Smooth muscle cell (in vitro differentiated cells): ENCODE measurements around the gene TPP1. TPM values are rescaled to one million over a fixed set of nuclear protein-coding genes. Genes with fewer than 3 reads are reported as not detected.

Experiments
- DNase-seq: peaks from one replicate; lab custom pipeline; 2025; ENCODE audit not compliant: unreplicated experiment; lab: John Stamatoyannopoulos, UW
- H2AFZ ChIP-seq: fragments of 200-600 bp; sonication (generic); 2 replicates; pipeline ENCODE4 v1.6.0; 2016; ENCODE audit warnings: antibody characterized with exemption, low read depth, mild to moderate bottlenecking
- H3F3A ChIP-seq: fragments of 200-600 bp; sonication (generic); 2 replicates; pipeline ENCODE4 v1.6.0; 2017; ENCODE audit warnings: antibody characterized with exemption, low read depth
- H3K27ac ChIP-seq: fragments of 200-600 bp; sonication (generic); 2 replicates; pipeline ENCODE4 v1.5.1; 2016; ENCODE audit warnings: low read depth, mild to moderate bottlenecking
- H3K27me3 ChIP-seq: fragments of 200-600 bp; sonication (generic); 2 replicates; pipeline ENCODE4 v1.6.1; 2016; ENCODE audit warnings: low read depth, mild to moderate bottlenecking
- H3K36me3 ChIP-seq: fragments of 200-600 bp; sonication (generic); 2 replicates; pipeline ENCODE4 v1.5.1; 2016; ENCODE audit warnings: low read depth
- H3K4me1 ChIP-seq: fragments of 200-600 bp; sonication (generic); 2 replicates; pipeline ENCODE4 v1.5.1; 2016; ENCODE audit warnings: low read depth
- H3K4me2 ChIP-seq: fragments of 200-600 bp; sonication (generic); 2 replicates; pipeline ENCODE4 v1.6.0; 2016; ENCODE audit warnings: mild to moderate bottlenecking
- H3K4me3 ChIP-seq: fragments of 200-600 bp; sonication (generic); 2 replicates; pipeline ENCODE4 v1.5.1; 2016; ENCODE audit warnings: mild to moderate bottlenecking
- H3K79me2 ChIP-seq: fragments of 200-600 bp; sonication (generic); 2 replicates; pipeline ENCODE4 v1.6.0; 2016; ENCODE audit warnings: low read depth, mild to moderate bottlenecking
- H3K9ac ChIP-seq: fragments of 200-600 bp; sonication (generic); 2 replicates; pipeline ENCODE4 v1.6.0; 2016; ENCODE audit warnings: low read depth
- H3K9me3 ChIP-seq: fragments of 200-600 bp; sonication (generic); replicated peaks from 2 replicates; pipeline ENCODE4 v1.5.1; 2016; ENCODE audit warnings: low read depth
- H4K20me1 ChIP-seq: fragments of 200-600 bp; sonication (generic); 2 replicates; pipeline ENCODE4 v1.6.0; 2016; ENCODE audit warnings: low read depth
- WGBS: methylation state at CpG from one replicate; pipeline ENCODE4 v1.1.7; 2016; ENCODE audit warnings: low lambda C conversion rate; 5-methylcytosine and 5-hydroxymethylcytosine counted together
- polyA plus RNA-seq: library from polyadenylated mRNA; unstranded; fragments of >200 nt; fragmentation: Nextera tagmentation; extraction: Ambion mirVana; gene quantifications from 2 replicates; pipeline ENCODE4 v1.2.1, GENCODE V29; 2016
- total RNA-seq: library from RNA; depleted of rRNA; stranded (reverse); fragments of >200 nt; gene quantifications from 2 replicates; pipeline ENCODE4 v1.2.3, GENCODE V29; 2014
- TF ChIP-seq, protein P1 (sequence below): fragments of 200-600 bp; sonication (generic); IDR thresholded peaks from 2 replicates; pipeline ENCODE4 v1.5.1; 2017; ENCODE audit warnings: borderline replicate concordance, mild to moderate bottlenecking, antibody characterized with exemption; ENCODE audit not compliant: insufficient read depth, poor library complexity, severe bottlenecking

The TPP1 gene
- total and polyA plus RNA-seq, 2 experiments from 2014 or later: 37.3 to 55.4 TPM

DNA sequence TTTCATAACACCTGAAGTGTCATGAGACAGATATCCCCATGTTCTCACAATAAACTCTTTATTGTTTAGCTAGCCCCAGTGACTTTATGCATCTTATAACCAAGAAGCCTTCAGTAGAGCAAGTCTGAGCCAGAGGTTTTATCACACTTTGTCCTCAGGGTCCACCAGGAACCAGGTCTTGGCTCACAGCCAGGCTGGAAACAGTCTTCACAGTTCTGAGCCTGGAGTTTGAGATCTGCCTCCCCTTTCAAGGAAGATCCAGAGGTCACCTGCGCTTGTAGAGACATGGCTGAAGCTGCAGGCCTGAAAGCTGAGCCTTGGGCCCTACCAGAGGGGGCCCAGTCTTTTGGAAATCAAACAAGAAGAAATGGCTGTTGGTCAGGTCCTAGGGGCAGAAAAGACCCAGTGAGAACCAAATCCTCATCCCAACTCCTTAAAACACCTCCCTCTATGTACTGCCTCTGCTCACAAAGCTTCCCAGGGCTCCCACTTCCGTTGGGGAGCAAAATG lies 19.3 kb downstream of the TPP1 start:
- TF ChIP-seq, protein P1, sequence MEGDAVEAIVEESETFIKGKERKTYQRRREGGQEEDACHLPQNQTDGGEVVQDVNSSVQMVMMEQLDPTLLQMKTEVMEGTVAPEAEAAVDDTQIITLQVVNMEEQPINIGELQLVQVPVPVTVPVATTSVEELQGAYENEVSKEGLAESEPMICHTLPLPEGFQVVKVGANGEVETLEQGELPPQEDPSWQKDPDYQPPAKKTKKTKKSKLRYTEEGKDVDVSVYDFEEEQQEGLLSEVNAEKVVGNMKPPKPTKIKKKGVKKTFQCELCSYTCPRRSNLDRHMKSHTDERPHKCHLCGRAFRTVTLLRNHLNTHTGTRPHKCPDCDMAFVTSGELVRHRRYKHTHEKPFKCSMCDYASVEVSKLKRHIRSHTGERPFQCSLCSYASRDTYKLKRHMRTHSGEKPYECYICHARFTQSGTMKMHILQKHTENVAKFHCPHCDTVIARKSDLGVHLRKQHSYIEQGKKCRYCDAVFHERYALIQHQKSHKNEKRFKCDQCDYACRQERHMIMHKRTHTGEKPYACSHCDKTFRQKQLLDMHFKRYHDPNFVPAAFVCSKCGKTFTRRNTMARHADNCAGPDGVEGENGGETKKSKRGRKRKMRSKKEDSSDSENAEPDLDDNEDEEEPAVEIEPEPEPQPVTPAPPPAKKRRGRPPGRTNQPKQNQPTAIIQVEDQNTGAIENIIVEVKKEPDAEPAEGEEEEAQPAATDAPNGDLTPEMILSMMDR: no peak
- H3K4me2 ChIP-seq: no peak overlapping the region
- no peak overlapping the region for H3K27ac ChIP-seq
- H3K79me2 ChIP-seq: peaks cover 56% of the 10 kb centered on the region
- H3F3A ChIP-seq: peaks cover 6% of the 10 kb centered on the region
- peaks cover 9% of the 10 kb centered on the region for H3K4me1 ChIP-seq
- WGBS: 94% methylated on average over 2 of the region's 2 CpGs
- H4K20me1 ChIP-seq: peaks cover 20% of the 10 kb centered on the region
- H3K27me3 ChIP-seq: no peaks in the 10 kb centered on the region
- H2AFZ ChIP-seq: no peak overlapping the region
- no peak overlapping the region for H3K4me3 ChIP-seq
- no peaks in the 10 kb centered on the region for H3K9me3 ChIP-seq
- H3K36me3 ChIP-seq: peaks cover 5% of the 10 kb centered on the region
- H3K9ac ChIP-seq: no peak overlapping the region
- DNase-seq: no peak

DNA sequence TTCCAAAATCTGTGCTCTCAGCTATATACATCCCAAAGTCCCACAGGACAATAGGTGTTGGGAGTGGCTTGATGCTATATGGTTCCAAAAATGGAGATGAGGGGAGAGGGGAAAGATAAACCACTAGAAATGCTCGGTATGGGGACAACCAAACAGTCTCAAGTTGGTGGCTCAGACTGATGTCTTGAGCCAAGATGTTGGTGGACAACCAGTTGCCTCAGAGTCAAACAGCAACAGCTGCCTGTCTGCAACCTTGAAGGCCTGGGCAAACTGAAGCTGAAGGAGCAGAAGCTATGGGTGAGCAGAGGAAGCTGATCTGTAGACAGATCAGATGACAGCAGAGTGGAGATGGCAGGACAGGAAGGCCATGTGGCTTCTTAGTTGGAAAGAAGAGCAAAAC lies 19.8 kb downstream of the TPP1 start:
- 85% methylated on average over 1 of the region's 1 CpG for WGBS

DNA sequence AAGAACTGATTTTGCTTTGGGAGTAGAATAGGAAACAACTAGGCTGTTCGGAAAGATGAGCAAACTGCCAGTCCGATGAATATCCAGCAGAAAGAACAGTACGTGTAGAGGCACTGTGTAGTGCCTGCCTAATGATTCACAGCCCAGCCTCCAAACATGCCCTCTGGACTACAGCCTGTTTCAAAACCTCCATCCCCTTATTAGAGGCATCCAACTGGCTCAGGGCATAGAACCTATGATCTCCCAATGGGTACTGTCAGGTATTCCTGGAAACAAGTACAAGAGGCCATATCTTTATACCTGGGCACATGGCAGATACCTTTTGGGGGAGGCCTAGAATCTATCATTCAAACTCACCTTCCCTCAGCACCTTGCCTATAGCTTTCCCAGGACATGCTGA lies 20.7 kb downstream of the TPP1 start:
- Histone ChIP-seq H3K27ac (no peak overlapping the region), H3K79me2 (peaks cover 44% of the 10 kb centered on the region), H3K36me3 (peaks cover 5% of the 10 kb centered on the region), H3K9ac (no peak overlapping the region), H3K4me2 (no peak overlapping the region), H3K27me3 (no peaks in the 10 kb centered on the region), H3K4me3 (no peak overlapping the region), H3K4me1 (peaks cover 6% of the 10 kb centered on the region), H4K20me1 (peaks cover 17% of the 10 kb centered on the region), H3K9me3 (no peaks in the 10 kb centered on the region), H3F3A (no peaks in the 10 kb centered on the region), H2AFZ (no peak overlapping the region)
- 94% methylated on average over 3 of the region's 3 CpGs for WGBS
- TF ChIP-seq, protein P1: no peak
- no peak for DNase-seq

More for the DNA sequence above, 19.8 kb downstream of the TPP1 start:
- H3F3A ChIP-seq: peaks cover 1% of the 10 kb centered on the region
- peaks cover 5% of the 10 kb centered on the region for H3K36me3 ChIP-seq
- no peak overlapping the region for H3K4me2 ChIP-seq
- H3K4me3 ChIP-seq: no peak overlapping the region
- DNase-seq: no peak
- no peaks in the 10 kb centered on the region for H3K27me3 ChIP-seq
- H3K9ac ChIP-seq: no peak overlapping the region
- H2AFZ ChIP-seq: no peak overlapping the region
- H3K27ac ChIP-seq: no peak overlapping the region
- peaks cover 6% of the 10 kb centered on the region for H3K4me1 ChIP-seq
- peaks cover 18% of the 10 kb centered on the region for H4K20me1 ChIP-seq
- no peaks in the 10 kb centered on the region for H3K9me3 ChIP-seq
- TF ChIP-seq, protein P1: no peak
- H3K79me2 ChIP-seq: peaks cover 51% of the 10 kb centered on the region

DNA sequence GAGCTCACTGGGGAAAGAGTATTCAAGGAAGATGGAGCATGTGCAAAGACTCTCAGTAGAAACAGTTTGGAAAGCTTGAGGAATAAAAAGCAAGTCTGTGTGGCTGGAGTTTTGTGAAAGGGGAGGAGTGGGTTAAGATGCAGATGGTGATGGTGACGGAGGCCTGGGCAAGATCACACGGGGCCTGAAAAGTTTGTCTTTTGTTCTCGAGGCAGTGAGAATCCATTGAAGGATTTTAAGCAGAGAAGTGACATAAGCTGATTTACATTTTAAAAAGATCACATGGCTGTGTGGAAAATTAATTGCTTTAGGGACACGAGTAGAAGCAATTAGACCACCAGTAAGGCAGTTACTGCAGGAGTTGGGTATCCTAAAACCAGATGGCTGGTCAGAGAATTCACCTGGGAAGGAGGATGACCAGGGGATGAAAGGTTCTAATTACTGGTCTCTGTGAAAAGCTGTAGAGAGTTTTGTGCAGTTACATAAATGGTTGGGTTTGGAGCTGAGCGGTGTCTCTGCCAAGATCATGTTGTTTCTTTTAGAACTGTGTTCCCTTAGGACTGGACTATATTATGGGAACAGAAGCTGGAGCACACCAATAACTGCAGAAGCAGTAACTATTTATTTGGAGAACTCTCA lies 22.9 kb downstream of the TPP1 start:
- peaks cover 5% of the 10 kb centered on the region for H3K36me3 ChIP-seq
- 84% methylated on average over 5 of the region's 5 CpGs for WGBS

More for the DNA sequence above, 22.9 kb downstream of the TPP1 start:
- H3K4me1 ChIP-seq: no peaks in the 10 kb centered on the region
- no peak for DNase-seq
- no peak overlapping the region for H2AFZ ChIP-seq
- no peak overlapping the region for H3K4me2 ChIP-seq
- no peak overlapping the region for H3K27ac ChIP-seq
- no peak overlapping the region for H3K9ac ChIP-seq
- peaks cover 6% of the 10 kb centered on the region for H4K20me1 ChIP-seq
- TF ChIP-seq, protein P1: no peak
- H3K27me3 ChIP-seq: no peaks in the 10 kb centered on the region
- no peaks in the 10 kb centered on the region for H3F3A ChIP-seq
- no peaks in the 10 kb centered on the region for H3K9me3 ChIP-seq
- no peak overlapping the region for H3K4me3 ChIP-seq
- H3K79me2 ChIP-seq: peaks cover 23% of the 10 kb centered on the region
